Uterus (tissue), 4 donors: ENCODE results near the gene PABPC1L. TPM values are rescaled to one million over a fixed set of nuclear protein-coding genes. Genes with fewer than 3 reads are reported as not detected.
A peak's percentile ranks its signal among the peaks of the same experiment; 100 is the strongest.

Experiments used
- DNase-seq, 2 donors: peaks; one replicate each; pipeline ENCODE4 v3.0.0-alpha.2; 2019 to 2020
- H3K27ac ChIP-seq, 2 donors: fragments of 200-600 bp; sonication (generic); 1 replicate in 1 of 2; 2 replicates in 1 of 2; pipeline ENCODE4 v1.5.1; 2016 to 2018
- H3K27me3 ChIP-seq, 2 donors: fragments of 200-600 bp; sonication (generic); one replicate each; pipeline ENCODE4 v1.5.1; 2018 to 2019; ENCODE audit warnings: control low read depth in 1 of 2
- H3K36me3 ChIP-seq, 2 donors: fragments of 200-600 bp; sonication (generic); one replicate each; pipeline ENCODE4 v1.5.1; 2019; ENCODE audit warnings: control low read depth in 1 of 2
- H3K4me1 ChIP-seq, 2 donors: fragments of 200-600 bp; sonication (generic); one replicate each; pipeline ENCODE4 v1.5.1; 2018 to 2019; ENCODE audit warnings: control low read depth in 1 of 2
- H3K4me3 ChIP-seq, 2 donors: fragments of 200-600 bp; sonication (generic); 1 replicate in 1 of 2; 2 replicates in 1 of 2; pipeline ENCODE4 v1.5.1; 2018 to 2019; ENCODE audit warnings: mild to moderate bottlenecking in 1 of 2
- H3K9me3 ChIP-seq, 2 donors: fragments of 200-600 bp; sonication (generic); one replicate each; pipeline ENCODE4 v1.5.1; 2019; ENCODE audit warnings: control low read depth in 1 of 2
- CTCF ChIP-seq, 4 experiments: fragments of 200-600 bp in 2 of 4; fragments of 450-650 bp in 2 of 4; sonication (generic) in 2 of 4; IDR thresholded peaks; one replicate each; pipeline ENCODE4 v1.5.1; 2016 to 2019; ENCODE audit warnings: antibody characterized with exemption in 4 of 4, mild to moderate bottlenecking in 2 of 4, moderate library complexity in 1 of 4
- POLR2A ChIP-seq, 2 donors: fragments of 450-650 bp; IDR thresholded peaks; one replicate each; pipeline ENCODE4 v1.6.1; 2016; ENCODE audit warnings: antibody characterized with exemption in 2 of 2, mild to moderate bottlenecking in 1 of 2, moderate library complexity in 1 of 2
- intact Hi-C: fragments of 100-400 bp; cut with DNase I; formaldehyde crosslinking; loops from one replicate; pipeline ENCODE4 v1.15.1; 2023; ENCODE audit warnings: low total_unique reads
- total RNA-seq, 4 donors: library from RNA; depleted of rRNA in 3 of 4; stranded (reverse); fragments of >200 nt in 3 of 4; gene quantifications; one replicate each; pipeline versions ENCODE4 v1.1.0 to v1.2.4, GENCODE V29; 2014 to 2023
- donor health status: DM: yes; HTN: yes; CAD: no.

Gene PABPC1L
- total RNA-seq, 4 donors from 2014 or later: 0.59 to 17.3 (median 12.9) TPM; not detected in 1

- DNase-seq: no peak
- Histone ChIP-seq H3K27me3 (no peaks in the 10 kb centered on the region), H3K4me1 (peaks cover 0 to 5% of the 10 kb centered on the region in 2 donors), H3K36me3 (no peaks in the 10 kb centered on the region), H3K4me3 (no peak overlapping the region), H3K9me3 (no peaks in the 10 kb centered on the region), H3K27ac (no peak overlapping the region)
- intact Hi-C loops: no loop called here
- TF ChIP-seq POLR2A (IDR thresholded peaks at IDR 0.05) (no peak), CTCF (IDR thresholded peaks at IDR 0.05) (peak in 2 of 4 experiments; percentile 7 to 12)
Measured at GRCh38 chr20:44911264-44911921, 1.5 kb downstream of the PABPC1L start.

- H3K27ac ChIP-seq: no peak overlapping the region
Measured at GRCh38 chr20:44912189-44912588, 2.3 kb downstream of the PABPC1L start.

GRCh38 chr20:44914924-44915323, 5.1 kb downstream of the PABPC1L start:
- DNase-seq: no peak
- Histone ChIP-seq H3K4me3 (no peak overlapping the region), H3K27ac (no peak overlapping the region), H3K4me1 (peaks cover 0 to 5% of the 10 kb centered on the region in 2 donors), H3K27me3 (no peaks in the 10 kb centered on the region), H3K36me3 (no peaks in the 10 kb centered on the region), H3K9me3 (no peaks in the 10 kb centered on the region)
- intact Hi-C loops: no loop called here
- TF ChIP-seq POLR2A (IDR thresholded peaks at IDR 0.05): no peak
- TF ChIP-seq CTCF (IDR thresholded peaks at IDR 0.05): no peak

More at GRCh38 chr20:44912189-44912588, 2.3 kb downstream of the PABPC1L start:
- intact Hi-C loops: no loop called here
- DNase-seq: no peak
- H3K9me3 ChIP-seq: no peaks in the 10 kb centered on the region
- H3K36me3 ChIP-seq: no peaks in the 10 kb centered on the region
- TF ChIP-seq CTCF (IDR thresholded peaks at IDR 0.05) (no peak), POLR2A (IDR thresholded peaks at IDR 0.05) (no peak)
- H3K4me1 ChIP-seq: peaks cover 0 to 5% of the 10 kb centered on the region in 2 donors
- H3K4me3 ChIP-seq: no peak overlapping the region
- H3K27me3 ChIP-seq: no peaks in the 10 kb centered on the region

- intact Hi-C loops: no loop called here
- TF ChIP-seq POLR2A (IDR thresholded peaks at IDR 0.05) (no peak), CTCF (IDR thresholded peaks at IDR 0.05) (no peak)
- H3K9me3 ChIP-seq: no peaks in the 10 kb centered on the region
- H3K4me3 ChIP-seq: no peak overlapping the region
- no peaks in the 10 kb centered on the region for H3K36me3 ChIP-seq
- no peak overlapping the region for H3K27ac ChIP-seq
- no peaks in the 10 kb centered on the region for H3K4me1 ChIP-seq
- DNase-seq: no peak
- no peaks in the 10 kb centered on the region for H3K27me3 ChIP-seq
Measured at GRCh38 chr20:44916586-44916985, 6.7 kb downstream of the PABPC1L start.

- intact Hi-C loops: no loop called here
- no peak overlapping the region for H3K27ac ChIP-seq
- H3K36me3 ChIP-seq: no peaks in the 10 kb centered on the region
- no peaks in the 10 kb centered on the region for H3K4me1 ChIP-seq
- no peak overlapping the region for H3K4me3 ChIP-seq
- TF ChIP-seq CTCF (IDR thresholded peaks at IDR 0.05) (no peak), POLR2A (IDR thresholded peaks at IDR 0.05) (no peak)
- H3K27me3 ChIP-seq: no peaks in the 10 kb centered on the region
- no peak for DNase-seq
- no peaks in the 10 kb centered on the region for H3K9me3 ChIP-seq
Measured at GRCh38 chr20:44917399-44917798, 7.5 kb downstream of the PABPC1L start.
